GM12878 (cell line): ENCODE data around the gene FOXO1. TPM values are rescaled to one million over a fixed set of nuclear protein-coding genes. Genes with fewer than 3 reads are reported as not detected.

ENCODE experiments used
- ATAC-seq: fragments of 200-7000 bp; cut with Tn5 transposase; 3 replicates; pipeline ENCODE4 v1.9.1; 2020; ENCODE audit warnings: mild to moderate bottlenecking, moderate library complexity
- BruUV-seq: library from RNA; stranded (reverse); fragments of 400-500 nt; replicated peaks from 2 replicates; lab custom pipeline; 2021; lab: Mats Ljungman, UMichigan
- CTCF ChIA-PET: fragments of 300-600 bp; sonication (Branson Sonifier 250); formaldehyde crosslinking; extraction: SDS; loops from one replicate; lab custom pipeline; 2021; ENCODE audit warnings: inconsistent platforms; lab: Yijun Ruan, JAX
- POLR2A ChIA-PET: fragments of 350-600 bp; formaldehyde crosslinking; extraction: SDS; loops from one replicate; lab custom pipeline; 2021; ENCODE audit warnings: inconsistent platforms; lab: Charles Lee
- RAD21 ChIA-PET: fragments of 300-600 bp; sonication (Branson Sonifier 250); formaldehyde crosslinking; loops from one replicate; lab custom pipeline; 2023; ENCODE audit warnings: antibody characterized with exemption; ENCODE audit not compliant: unreplicated experiment; lab: Charles Lee
- SMC1A ChIA-PET: fragments of 300-600 bp; sonication (Branson Sonifier 250); formaldehyde crosslinking; loops from one replicate; lab custom pipeline; 2023; ENCODE audit not compliant: unreplicated experiment, uncharacterized antibody; lab: Charles Lee
- DNase-seq: peaks from one replicate; pipeline ENCODE4 v3.0.0-alpha.2; 2011; ENCODE audit warnings: low read depth, low spot score
- FAIRE-seq: peaks from 3 replicates; lab custom pipeline; 2011; peaks lifted over from hg19 to GRCh38; lab: Jason Lieb, UNC
- H2AFZ ChIP-seq: 2 replicates; pipeline ENCODE4 v1.6.0; 2011; ENCODE audit warnings: low read depth, low read length, control low read depth; ENCODE audit not compliant: control insufficient read depth
- H3K27ac ChIP-seq: 2 replicates; pipeline ENCODE4 v1.5.1; 2011; ENCODE audit warnings: control low read depth; ENCODE audit not compliant: control insufficient read depth, insufficient read depth
- H3K27me3 ChIP-seq, 2 experiments: replicated peaks in 1 of 2; 2 replicates each; pipeline versions ENCODE4 v1.6.0 to v1.6.1; 2011; ENCODE audit warnings: low read length in 1 of 2; ENCODE audit not compliant: control insufficient read depth in 2 of 2, insufficient read depth in 2 of 2
- H3K36me3 ChIP-seq, 2 experiments: 2 replicates each; pipeline ENCODE4 v1.5.1; 2011; ENCODE audit warnings: low read length in 1 of 2; ENCODE audit not compliant: control insufficient read depth in 2 of 2, insufficient read depth in 2 of 2
- H3K4me1 ChIP-seq: 2 replicates; pipeline ENCODE4 v1.6.1; 2011; ENCODE audit warnings: mild to moderate bottlenecking, low read length, moderate library complexity, mixed read lengths; ENCODE audit not compliant: control insufficient read depth, insufficient read depth
- H3K4me2 ChIP-seq: 2 replicates; pipeline ENCODE4 v1.6.0; 2011; ENCODE audit warnings: control low read depth; ENCODE audit not compliant: control insufficient read depth, insufficient read depth
- H3K4me3 ChIP-seq: fragments of 200-600 bp; sonication (generic); 2 replicates; pipeline ENCODE4 v1.5.1; 2016
- H3K79me2 ChIP-seq: 2 replicates; pipeline ENCODE4 v1.6.0; 2011; ENCODE audit warnings: low read length; ENCODE audit not compliant: control insufficient read depth, insufficient read depth
- H3K9ac ChIP-seq: 2 replicates; pipeline ENCODE4 v1.8.0; 2011; ENCODE audit warnings: low read length, control low read depth, mixed read lengths; ENCODE audit not compliant: control insufficient read depth, insufficient read depth
- H3K9me3 ChIP-seq: replicated peaks from 3 replicates; pipeline ENCODE4 v1.5.1; 2011; ENCODE audit warnings: mild to moderate bottlenecking, low read length; ENCODE audit not compliant: control insufficient read depth, insufficient read depth
- H4K20me1 ChIP-seq: 2 replicates; pipeline ENCODE4 v1.6.0; 2011; ENCODE audit not compliant: control insufficient read depth, insufficient read depth
- BCLAF1 ChIP-seq: fragments of 450-650 bp; IDR thresholded peaks from 2 replicates; pipeline ENCODE4 v1.6.1; 2017; ENCODE audit warnings: antibody characterized with exemption, mild to moderate bottlenecking, moderate library complexity
- CEBPB ChIP-seq, 2 experiments: fragments of 150-350 bp in 1 of 2; IDR thresholded peaks; 2 replicates each; pipeline ENCODE4 v1.6.1; 2012 to 2014; ENCODE audit warnings: low read depth in 2 of 2, low read length in 2 of 2, borderline replicate concordance in 1 of 2, inconsistent platforms in 1 of 2
- ETV6 ChIP-seq, 2 experiments: fragments of 450-650 bp in 1 of 2; IDR thresholded peaks in 1 of 2; conservative IDR thresholded peaks in 1 of 2; 2 replicates each; pipeline ENCODE4 v1.6.1; 2014; ENCODE audit warnings: antibody characterized with exemption in 1 of 2, borderline replicate concordance in 1 of 2, low read depth in 1 of 2, mild to moderate bottlenecking in 1 of 2, moderate library complexity in 1 of 2
- HSF1 ChIP-seq: fragments of 150-350 bp; IDR thresholded peaks from 2 replicates; pipeline ENCODE4 v1.6.1; 2014; ENCODE audit warnings: mild to moderate bottlenecking, low read depth, low read length
- JUNB ChIP-seq: IDR thresholded peaks from 2 replicates; pipeline ENCODE4 v1.6.1; 2016; ENCODE audit warnings: antibody characterized with exemption, mild to moderate bottlenecking
- NFXL1 ChIP-seq: fragments of 450-650 bp; IDR thresholded peaks from 2 replicates; pipeline ENCODE4 v1.6.1; 2017; ENCODE audit warnings: antibody characterized with exemption, mild to moderate bottlenecking, borderline replicate concordance
- SP1 ChIP-seq: IDR thresholded peaks from one replicate; pipeline ENCODE4 v1.6.1; 2011; ENCODE audit warnings: low read depth, low read length
- ZNF217 ChIP-seq: fragments of 450-650 bp; IDR thresholded peaks from 2 replicates; pipeline ENCODE4 v1.6.1; 2017; ENCODE audit warnings: antibody characterized with exemption, mild to moderate bottlenecking
- ZNF622 ChIP-seq: fragments of 450-650 bp; IDR thresholded peaks from 2 replicates; pipeline ENCODE4 v1.6.1; 2017; ENCODE audit warnings: mild to moderate bottlenecking, inconsistent platforms
- WGBS: methylation state at CpG from one replicate; pipeline ENCODE4 v1.1.6; 2016; ENCODE audit warnings: low lambda C conversion rate; ENCODE audit not compliant: insufficient replicate concordance, insufficient coverage; ENCODE audit errors: missing lambda C conversion rate; 5-methylcytosine and 5-hydroxymethylcytosine counted together
- in situ Hi-C: fragments of 300-500 bp; cut with MboI; formaldehyde crosslinking; loops from 9 replicates; pipeline ENCODE4 v1.14.3; 2018; ENCODE audit warnings: mixed read lengths
- intact Hi-C: fragments of 100-400 bp; cut with micrococcal nuclease; formaldehyde crosslinking; loops from one replicate; pipeline ENCODE4 v1.14.2; 2022; ENCODE audit not compliant: unreplicated experiment
- polyA plus RNA-seq, 11 experiments: library from polyadenylated mRNA; depleted of rRNA in 4 of 11; unstranded in 6 of 11; stranded (reverse) in 5 of 11; fragments of >200 nt; fragmentation: Nextera tagmentation in 4 of 11; fragmentation: Illumina TruSeq in 1 of 11; extraction: Ambion mirVana in 4 of 11; extraction: Trizol in 1 of 11; gene quantifications; 1 replicate in 1 of 11; 2 replicates in 10 of 11; pipeline versions ENCODE4 v1.2.1 to v1.2.3, GENCODE V29; 2011 to 2016; ENCODE audit warnings: inconsistent platforms in 2 of 11, missing spikeins in 2 of 11, low read depth in 1 of 11
- total RNA-seq, 4 experiments: library from RNA; depleted of rRNA in 3 of 4; stranded (reverse); fragments of >200 nt in 3 of 4; fragmentation: Illumina TruSeq in 1 of 4; extraction: Trizol in 1 of 4; gene quantifications; 2 replicates each; pipeline versions ENCODE4 v1.2.1 to v1.2.3, GENCODE V29; 2013 to 2021

FOXO1 gene
- total and polyA plus RNA-seq, 10 of the 15 experiments (the other 5 are each of a cell fraction or from before 2014, with no cell fraction given) = 0.58 to 8.3 (median 0.88) TPM

- no peak for TF ChIP-seq ZNF217
- TF ChIP-seq ETV6 (conservative IDR thresholded peaks at IDR 0.05 in 1 of 2, IDR thresholded peaks at IDR 0.05 in 1 of 2; ENCODE audit: borderline replicate concordance in 1 of 2, low read depth in 1 of 2) = no peak
- no peak for TF ChIP-seq JUNB
- TF ChIP-seq, all 136 proteins: peak for 0
These were observed 62.3 kb downstream of the FOXO1 start (continued) for GRCh38 chr13:40604135-40604534.

GRCh38 chr13:40600149-40600751 lies 66.2 kb downstream of the FOXO1 start:
- Histone ChIP-seq H3K4me1 (peaks cover 13% of the 10 kb centered on the region), H3K36me3 (no peaks in the 10 kb centered on the region), H3K79me2 (peaks cover 14% of the 10 kb centered on the region), H2AFZ (no peak overlapping the region), H3K27ac (no peak overlapping the region), H3K9me3 (no peaks in the 10 kb centered on the region), H4K20me1 (no peaks in the 10 kb centered on the region), H3K27me3 (no peaks in the 10 kb centered on the region), H3K4me2 (no peak overlapping the region), H3K9ac (no peak overlapping the region), H3K4me3 (no peak overlapping the region)
- whole genome bisulfite sequencing = 31% methylated on average over 5 of the region's 5 CpGs
- DNase-seq (no peak), ATAC-seq (no peak; the same call in 2 of the 3 replicates), FAIRE-seq (no peak)
- ChIA-PET RAD21 (interaction anchor here (1.0 to 1.6 kb wide), 2 partner anchors 8 to 11 kb away, joined by 3 read pairs; no protein-coding TSS in a partner anchor), SMC1A (interaction anchor here (1.0 kb wide), 1 partner anchor 30 kb away, joined by 3 read pairs; no protein-coding TSS in a partner anchor), POLR2A (interaction anchor here (0.5 to 0.6 kb wide), 2 partner anchors 36 to 864 kb away, joined by 4 to 8 read pairs; no protein-coding TSS in a partner anchor), CTCF (no interaction called here)
- intact Hi-C loops (no loop called here), in situ Hi-C loops (no loop called here)
- TF ChIP-seq SP1 = no peak
- TF ChIP-seq CEBPB (IDR thresholded peaks at IDR 0.05; ENCODE audit: borderline replicate concordance in 1 of 2, low read depth in 2 of 2, low read length in 2 of 2) = no peak
- no peak for TF ChIP-seq ZNF622
- no peak for TF ChIP-seq BCLAF1
- no peak for TF ChIP-seq HSF1
- TF ChIP-seq NFXL1 = no peak
- no TSS peak for BruUV-seq
